Measurements from ENCODE around the gene NFATC4. TPM values are rescaled to one million over a fixed set of nuclear protein-coding genes. Genes with fewer than 3 reads are reported as not detected.
"Not testable (repeated sequence)": the region's sequence is repeated elsewhere in the genome, so short reads cannot be mapped to it uniquely, and the experiment has no call there.

The NFATC4 gene
- total RNA-seq, 2 experiments from 2014 or later = 0.11 to 0.30 TPM

DNA sequence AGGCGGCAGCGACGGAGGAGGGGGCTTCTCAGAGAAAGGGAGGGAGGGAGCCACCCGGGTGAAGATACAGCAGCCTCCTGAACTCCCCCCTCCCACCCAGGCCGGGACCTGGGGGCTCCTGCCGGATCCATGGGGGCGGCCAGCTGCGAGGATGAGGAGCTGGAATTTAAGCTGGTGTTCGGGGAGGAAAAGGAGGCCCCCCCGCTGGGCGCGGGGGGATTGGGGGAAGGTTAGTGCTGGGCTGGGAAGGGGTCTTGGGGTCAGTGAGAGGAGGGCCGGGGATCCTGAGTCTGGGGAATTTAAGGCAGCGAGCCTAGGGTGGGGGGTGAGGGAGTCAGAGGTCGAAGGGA lies 203 bp downstream of the NFATC4 start:
- H3K4me1 Mint-ChIP-seq = peaks cover 28% of the 10 kb centered on the region
- no peak for DNase-seq
- H3K27me3 Mint-ChIP-seq = peaks cover 38% of the 10 kb centered on the region
- no peak for ATAC-seq
- no peak overlapping the region for H3K27ac Mint-ChIP-seq
- no peaks in the 10 kb centered on the region for H3K9me3 Mint-ChIP-seq (ENCODE audit: low read depth)
- H3K4me3 Mint-ChIP-seq = peak overlapping the region; percentile 23
- intact Hi-C loops (cut with DNase I, micrococcal nuclease) = no loop called here
- CTCF ChIA-PET = interaction anchor here (0.6 kb wide), 1 partner anchor 17 kb away, joined by 3 read pairs; no protein-coding TSS in a partner anchor
- POLR2A ChIA-PET = no interaction called here
- no peaks in the 10 kb centered on the region for H3K36me3 Mint-ChIP-seq (ENCODE audit: low read depth)

GRCh38 chr14:24368562-24369252 lies 723 bp downstream of the NFATC4 start:
- ChIA-PET POLR2A (no interaction called here), CTCF (interaction anchor here (0.6 kb wide), 1 partner anchor 18 kb away, joined by 3 read pairs; no protein-coding TSS in a partner anchor)
- H3K36me3 Mint-ChIP-seq (ENCODE audit: low read depth) = no peaks in the 10 kb centered on the region
- ATAC-seq (no peak), DNase-seq (peak; percentile 28)
- H3K27me3 Mint-ChIP-seq = peaks cover 36% of the 10 kb centered on the region
- no peak overlapping the region for H3K27ac Mint-ChIP-seq
- H3K9me3 Mint-ChIP-seq (ENCODE audit: low read depth) = no peaks in the 10 kb centered on the region
- H3K4me1 Mint-ChIP-seq = peaks cover 28% of the 10 kb centered on the region
- peak overlapping the region; percentile 23 for H3K4me3 Mint-ChIP-seq
- intact Hi-C loops (cut with DNase I, micrococcal nuclease) = no loop called here

DNA sequence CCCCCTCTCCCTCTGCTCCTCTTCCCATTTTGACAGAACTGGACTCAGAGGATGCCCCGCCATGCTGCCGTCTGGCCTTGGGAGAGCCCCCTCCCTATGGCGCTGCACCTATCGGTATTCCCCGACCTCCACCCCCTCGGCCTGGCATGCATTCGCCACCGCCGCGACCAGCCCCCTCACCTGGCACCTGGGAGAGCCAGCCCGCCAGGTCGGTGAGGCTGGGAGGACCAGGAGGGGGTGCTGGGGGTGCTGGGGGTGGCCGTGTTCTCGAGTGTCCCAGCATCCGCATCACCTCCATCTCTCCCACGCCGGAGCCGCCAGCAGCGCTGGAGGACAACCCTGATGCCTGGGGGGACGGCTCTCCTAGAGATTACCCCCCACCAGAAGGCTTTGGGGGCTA lies 1.5 kb downstream of the NFATC4 start:
- ChIA-PET POLR2A (no interaction called here), CTCF (interaction anchor here (2.1 kb wide), 1 partner anchor 36 kb away, joined by 6 read pairs; no protein-coding TSS in a partner anchor)
- no peak overlapping the region for H3K27ac Mint-ChIP-seq
- ATAC-seq (no peak), DNase-seq (no peak)
- intact Hi-C loops (cut with DNase I, micrococcal nuclease) = no loop called here
- H3K36me3 Mint-ChIP-seq (ENCODE audit: low read depth) = no peaks in the 10 kb centered on the region
- H3K4me3 Mint-ChIP-seq = no peak overlapping the region
- peaks cover 28% of the 10 kb centered on the region for H3K4me1 Mint-ChIP-seq
- no peaks in the 10 kb centered on the region for H3K9me3 Mint-ChIP-seq (ENCODE audit: low read depth)
- H3K27me3 Mint-ChIP-seq = peaks cover 36% of the 10 kb centered on the region

GRCh38 chr14:24369907-24370687 lies 2.1 kb downstream of the NFATC4 start:
- intact Hi-C loops (cut with DNase I, micrococcal nuclease) = no loop called here
- peaks cover 28% of the 10 kb centered on the region for H3K4me1 Mint-ChIP-seq
- H3K27me3 Mint-ChIP-seq = peaks cover 33% of the 10 kb centered on the region
- no peak overlapping the region for H3K27ac Mint-ChIP-seq
- ATAC-seq = no peak
- no peak for DNase-seq
- ChIA-PET CTCF (interaction anchor here (0.9 to 2.5 kb wide), 4 partner anchors 29 to 67 kb away, joined by 3 to 9 read pairs (median 6); partner anchors contain the start of gene KHNYN), POLR2A (no interaction called here)
- H3K36me3 Mint-ChIP-seq (ENCODE audit: low read depth) = no peaks in the 10 kb centered on the region
- no peak overlapping the region for H3K4me3 Mint-ChIP-seq
- H3K9me3 Mint-ChIP-seq (ENCODE audit: low read depth) = no peaks in the 10 kb centered on the region

- Mint-ChIP-seq H3K4me3 (no peak overlapping the region), H3K36me3 (ENCODE audit: low read depth) (no peaks in the 10 kb centered on the region), H3K4me1 (peaks cover 22% of the 10 kb centered on the region), H3K27me3 (peaks cover 27% of the 10 kb centered on the region), H3K27ac (no peak overlapping the region), H3K9me3 (ENCODE audit: low read depth) (no peaks in the 10 kb centered on the region)
- ChIA-PET CTCF (interaction anchor here (0.7 to 2.5 kb wide), 6 partner anchors 30 to 66 kb away, joined by 3 to 9 read pairs (median 6); partner anchors contain the start of gene KHNYN), POLR2A (interaction anchor here (0.7 kb wide), 1 partner anchor 38 kb away, joined by 4 read pairs; no protein-coding TSS in a partner anchor)
- DNase-seq = no peak
- no peak for ATAC-seq
- intact Hi-C loops (cut with DNase I, micrococcal nuclease) = no loop called here
Measured at GRCh38 chr14:24370748-24371147, 2.8 kb downstream of the NFATC4 start.

DNA sequence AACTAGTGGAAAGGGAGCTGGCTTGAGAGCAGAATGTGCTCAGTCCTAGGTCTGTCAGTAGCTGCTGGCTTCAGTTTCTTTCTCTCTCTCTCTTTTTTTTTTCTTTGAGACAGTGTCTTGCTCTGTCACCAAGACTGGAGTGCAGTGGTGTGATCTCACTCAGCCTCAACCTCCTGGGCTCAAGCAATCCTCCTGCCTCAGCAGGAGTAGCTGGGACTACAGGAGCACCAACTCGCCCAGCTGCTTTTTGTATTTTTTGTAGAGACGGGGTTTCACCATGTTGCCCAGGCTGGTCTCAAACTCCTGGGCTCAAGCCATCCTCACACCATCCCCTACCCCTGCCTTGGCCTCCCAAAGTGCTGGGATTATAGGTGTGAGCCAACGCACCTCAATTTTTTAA lies 3.6 kb downstream of the NFATC4 start:
- Mint-ChIP-seq H3K4me1 (peaks cover 17% of the 10 kb centered on the region), H3K27me3 (peaks cover 21% of the 10 kb centered on the region)
- H3K9me3 Mint-ChIP-seq (ENCODE audit: low read depth); H3K36me3 Mint-ChIP-seq (ENCODE audit: low read depth); intact Hi-C loops (cut with DNase I, micrococcal nuclease); H3K4me3 Mint-ChIP-seq; POLR2A ChIA-PET; ATAC-seq; H3K27ac Mint-ChIP-seq; DNase-seq: not testable (repeated sequence)
- CTCF ChIA-PET = interaction anchor here (0.7 to 2.5 kb wide), 4 partner anchors 37 to 65 kb away, joined by 3 to 9 read pairs (median 6); partner anchors contain the start of gene KHNYN

DNA sequence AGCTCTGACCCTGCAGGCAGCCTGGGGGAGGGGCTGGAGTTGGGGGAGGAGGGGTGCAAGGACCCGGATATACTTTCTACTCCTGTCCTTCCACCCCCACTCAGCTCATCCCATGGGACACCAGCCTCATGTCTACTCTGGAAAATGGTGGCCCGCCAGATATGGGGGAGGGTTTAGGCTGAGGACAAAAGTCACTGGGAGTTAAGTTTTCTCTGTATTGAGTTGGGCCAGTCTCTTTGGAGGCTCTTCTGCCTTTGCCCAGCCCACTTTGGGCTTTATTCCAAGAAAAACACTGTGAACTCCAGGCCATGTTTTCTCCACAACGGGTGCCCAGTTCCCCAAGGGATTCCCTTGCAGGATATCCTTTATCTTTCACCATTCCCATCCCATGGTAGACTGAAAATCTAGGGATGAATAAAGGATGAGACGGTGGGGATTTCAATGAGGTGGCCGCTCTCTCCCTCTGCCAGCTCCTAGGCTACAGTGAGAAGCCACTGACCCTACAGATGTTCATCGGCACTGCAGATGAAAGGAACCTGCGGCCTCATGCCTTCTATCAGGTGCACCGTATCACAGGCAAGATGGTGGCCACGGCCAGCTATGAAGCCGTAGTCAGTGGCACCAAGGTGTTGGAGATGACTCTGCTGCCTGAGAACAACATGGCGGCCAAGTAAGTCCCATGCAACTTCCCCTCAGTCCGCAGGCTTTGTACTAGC lies 4.9 kb downstream of the NFATC4 start:
- Mint-ChIP-seq H3K27ac (no peak overlapping the region), H3K4me1 (peaks cover 6% of the 10 kb centered on the region), H3K36me3 (ENCODE audit: low read depth) (no peaks in the 10 kb centered on the region), H3K27me3 (peaks cover 10% of the 10 kb centered on the region), H3K9me3 (ENCODE audit: low read depth) (no peaks in the 10 kb centered on the region), H3K4me3 (no peak overlapping the region)
- POLR2A ChIA-PET = no interaction called here
- CTCF ChIA-PET = interaction anchor here (1.4 to 2.5 kb wide), 2 partner anchors 39 to 64 kb away, joined by 6 to 9 read pairs; no protein-coding TSS in a partner anchor
- ATAC-seq (no peak), DNase-seq (no peak)
- intact Hi-C loops (cut with DNase I, micrococcal nuclease) = no loop called here

DNA sequence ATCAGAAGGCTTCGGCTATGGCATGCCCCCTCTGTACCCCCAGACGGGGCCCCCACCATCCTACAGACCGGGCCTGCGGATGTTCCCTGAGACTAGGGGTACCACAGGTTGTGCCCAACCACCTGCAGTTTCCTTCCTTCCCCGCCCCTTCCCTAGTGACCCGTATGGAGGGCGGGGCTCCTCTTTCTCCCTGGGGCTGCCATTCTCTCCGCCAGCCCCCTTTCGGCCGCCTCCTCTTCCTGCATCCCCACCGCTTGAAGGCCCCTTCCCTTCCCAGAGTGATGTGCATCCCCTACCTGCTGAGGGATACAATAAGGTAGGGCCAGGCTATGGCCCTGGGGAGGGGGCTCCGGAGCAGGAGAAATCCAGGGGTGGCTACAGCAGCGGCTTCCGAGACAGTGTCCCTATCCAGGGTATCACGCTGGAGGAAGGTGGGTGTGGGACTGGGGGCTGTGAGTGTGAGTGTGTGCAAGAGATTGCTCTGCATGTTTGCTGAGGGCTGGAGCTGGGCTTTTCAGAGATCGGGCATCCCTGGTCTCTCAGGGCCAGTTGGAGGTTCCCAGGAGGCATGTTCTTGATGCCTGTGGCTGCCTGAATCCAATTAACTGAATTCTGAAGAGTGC lies 8.6 kb downstream of the NFATC4 start:
- H3K27me3 Mint-ChIP-seq = peaks cover 3% of the 10 kb centered on the region
- intact Hi-C loops (cut with DNase I, micrococcal nuclease) = no loop called here
- no peaks in the 10 kb centered on the region for H3K4me1 Mint-ChIP-seq
- ATAC-seq = no peak
- POLR2A ChIA-PET = no interaction called here
- no peaks in the 10 kb centered on the region for H3K36me3 Mint-ChIP-seq (ENCODE audit: low read depth)
- no peak overlapping the region for H3K27ac Mint-ChIP-seq
- H3K4me3 Mint-ChIP-seq = no peak overlapping the region
- DNase-seq = no peak
- CTCF ChIA-PET = interaction anchor here (0.9 to 1.3 kb wide), 2 partner anchors 55 to 61 kb away, joined by 3 to 4 read pairs; no protein-coding TSS in a partner anchor
- no peaks in the 10 kb centered on the region for H3K9me3 Mint-ChIP-seq (ENCODE audit: low read depth)

- H3K27ac Mint-ChIP-seq = no peak overlapping the region
- H3K9me3 Mint-ChIP-seq (ENCODE audit: low read depth) = no peaks in the 10 kb centered on the region
- peaks cover 2% of the 10 kb centered on the region for H3K27me3 Mint-ChIP-seq
- no peaks in the 10 kb centered on the region for H3K36me3 Mint-ChIP-seq (ENCODE audit: low read depth)
- DNase-seq (no peak), ATAC-seq (no peak)
- no peak overlapping the region for H3K4me3 Mint-ChIP-seq
- POLR2A ChIA-PET = no interaction called here
- H3K4me1 Mint-ChIP-seq = no peaks in the 10 kb centered on the region
- intact Hi-C loops (cut with DNase I, micrococcal nuclease) = no loop called here
- CTCF ChIA-PET = interaction anchor here (0.9 to 1.3 kb wide), 3 partner anchors 15 to 60 kb away, joined by 3 to 4 read pairs (median 4); no protein-coding TSS in a partner anchor
Measured at GRCh38 chr14:24377126-24377525, 9.1 kb downstream of the NFATC4 start.

DNA sequence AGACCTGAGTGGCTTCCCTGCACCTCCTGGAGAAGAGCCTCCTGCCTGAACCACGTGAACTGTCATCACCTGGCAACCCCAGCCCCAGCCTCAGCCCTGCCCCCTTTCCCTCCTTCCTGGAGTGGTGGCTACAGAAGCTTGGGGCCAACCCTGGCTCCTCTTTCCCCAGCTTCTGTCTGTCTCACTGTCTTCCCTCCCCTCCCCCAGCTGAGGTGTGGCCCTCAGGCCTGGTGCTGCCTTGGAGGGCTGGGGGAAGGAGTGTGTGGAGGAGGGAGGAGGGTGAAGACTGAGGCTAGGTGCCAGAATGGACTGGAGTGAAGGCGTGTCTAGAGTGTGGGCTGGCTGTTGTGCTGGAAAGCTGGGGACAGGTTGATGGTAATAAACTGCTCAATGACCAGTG lies 9.7 kb downstream of the NFATC4 start:
- H3K36me3 Mint-ChIP-seq (ENCODE audit: low read depth) = no peaks in the 10 kb centered on the region
- no peak overlapping the region for H3K27ac Mint-ChIP-seq
- H3K4me3 Mint-ChIP-seq = no peak overlapping the region
- peaks cover 7% of the 10 kb centered on the region for H3K27me3 Mint-ChIP-seq
- DNase-seq (no peak), ATAC-seq (no peak)
- H3K9me3 Mint-ChIP-seq (ENCODE audit: low read depth) = no peaks in the 10 kb centered on the region
- no peaks in the 10 kb centered on the region for H3K4me1 Mint-ChIP-seq
- CTCF ChIA-PET = interaction anchor here (0.8 to 1.6 kb wide), 5 partner anchors 16 to 60 kb away, joined by 3 to 5 read pairs (median 4); no protein-coding TSS in a partner anchor
- intact Hi-C loops (cut with DNase I, micrococcal nuclease) = no loop called here
- POLR2A ChIA-PET = no interaction called here

DNA sequence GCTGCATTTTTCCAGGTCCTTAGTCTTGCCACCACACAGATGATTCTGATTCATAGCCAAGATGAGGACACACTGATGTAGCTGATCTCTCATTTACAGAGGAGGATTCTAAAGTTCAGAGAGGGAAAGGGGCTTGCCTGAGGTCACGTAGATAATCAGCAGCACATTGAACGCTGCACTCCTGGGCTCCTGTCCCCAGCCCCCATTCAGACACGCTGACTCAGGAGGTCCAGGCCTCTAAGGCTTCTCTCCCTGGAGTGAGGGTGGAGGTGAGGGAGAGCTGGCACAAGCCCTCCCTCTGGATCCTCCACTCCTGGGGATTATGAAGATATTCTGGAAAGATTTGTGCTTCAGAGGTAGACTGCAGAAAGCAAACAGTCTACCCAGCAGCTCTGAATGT lies 10.3 kb downstream of the NFATC4 start:
- ChIA-PET POLR2A (interaction anchor here (0.9 kb wide), 1 partner anchor 20 kb away, joined by 3 read pairs; the partner anchor contains the start of gene NYNRIN), CTCF (interaction anchor here (0.8 to 1.6 kb wide), 3 partner anchors 16 to 45 kb away, joined by 3 to 5 read pairs (median 4); no protein-coding TSS in a partner anchor)
- H3K36me3 Mint-ChIP-seq (ENCODE audit: low read depth) = no peaks in the 10 kb centered on the region
- DNase-seq (no peak), ATAC-seq (no peak)
- no peak overlapping the region for H3K27ac Mint-ChIP-seq
- H3K4me3 Mint-ChIP-seq = no peak overlapping the region
- no peaks in the 10 kb centered on the region for H3K9me3 Mint-ChIP-seq (ENCODE audit: low read depth)
- no peaks in the 10 kb centered on the region for H3K4me1 Mint-ChIP-seq
- H3K27me3 Mint-ChIP-seq = peaks cover 7% of the 10 kb centered on the region
- intact Hi-C loops (cut with DNase I, micrococcal nuclease) = no loop called here
